ENCODE data around the gene NDUFA11.

The NDUFA11 gene

DNA sequence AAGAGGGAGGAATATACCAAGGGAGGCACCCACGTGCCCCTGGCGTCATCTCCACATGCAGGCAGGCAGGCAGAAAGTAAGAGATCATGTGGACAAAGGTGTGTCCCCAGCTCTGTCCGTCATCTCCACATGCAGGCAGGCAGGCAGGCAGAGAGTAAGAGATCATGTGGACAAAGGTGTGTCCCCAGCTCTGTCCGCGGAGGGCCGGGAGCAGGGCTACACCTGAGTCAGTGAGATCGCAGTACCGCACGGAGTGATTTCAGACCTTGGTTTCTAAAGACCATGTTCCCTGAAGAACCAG lies 32.7 kb upstream of the NDUFA11 start:
- H3K4me3 Mint-ChIP-seq, result no peak overlapping the region
- no peaks in the 10 kb centered on the region for H3K4me1 Mint-ChIP-seq (ENCODE audit: low read depth)
- no peak overlapping the region for H3K27ac Mint-ChIP-seq
- H3K27me3 Mint-ChIP-seq, result no peaks in the 10 kb centered on the region
- no peak for DNase-seq
- H3K36me3 Mint-ChIP-seq (ENCODE audit: low read depth), result peaks cover 93% of the 10 kb centered on the region
- H3K9me3 Mint-ChIP-seq, result no peaks in the 10 kb centered on the region

GRCh38 chr19:5935473-5936291 lies 32.1 kb upstream of the NDUFA11 start:
- H3K36me3 Mint-ChIP-seq (ENCODE audit: low read depth), result peaks cover 94% of the 10 kb centered on the region
- H3K27ac Mint-ChIP-seq, result peak overlapping the region; percentile 40

DNA sequence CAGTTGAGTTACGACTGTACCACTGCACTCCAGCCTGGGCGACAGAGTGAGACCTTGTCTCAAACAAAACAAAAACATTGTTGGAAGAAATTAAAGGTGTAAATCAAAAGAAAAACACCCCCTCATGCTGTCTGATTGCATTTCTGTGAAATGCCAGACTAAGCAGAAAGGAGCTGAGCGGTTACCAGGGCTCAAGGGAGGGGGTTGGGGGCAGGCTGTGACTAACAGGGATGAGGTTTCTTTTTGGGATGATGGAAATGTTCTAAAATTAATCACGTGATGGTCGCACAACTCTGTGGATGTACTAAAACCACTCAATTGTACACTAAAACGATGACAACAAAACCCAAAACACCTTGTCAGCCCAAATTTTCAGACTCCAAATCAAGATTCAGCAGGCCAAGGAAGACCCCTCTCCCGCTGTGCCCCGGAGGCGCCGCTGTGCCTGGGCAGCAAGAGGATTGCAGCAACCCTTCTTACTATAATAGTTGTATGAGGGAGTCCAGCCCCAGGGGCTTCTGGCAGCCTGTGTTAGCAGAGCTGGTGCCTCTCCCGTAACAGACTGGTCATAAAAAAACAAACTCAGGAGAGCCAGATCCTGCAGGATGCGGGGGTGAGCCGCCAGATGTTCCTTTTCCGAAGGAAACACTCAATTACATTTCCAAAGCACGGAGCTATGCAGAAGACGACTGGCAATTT lies 31.3 kb upstream of the NDUFA11 start:
- Mint-ChIP-seq H3K9me3 (no peaks in the 10 kb centered on the region), H3K36me3 (ENCODE audit: low read depth) (peaks cover 94% of the 10 kb centered on the region), H3K4me3 (no peak overlapping the region), H3K27ac (peak overlapping the region; percentile 59), H3K27me3 (no peaks in the 10 kb centered on the region), H3K4me1 (ENCODE audit: low read depth) (no peaks in the 10 kb centered on the region)
- DNase-seq, result no peak

More at GRCh38 chr19:5935473-5936291, 32.1 kb upstream of the NDUFA11 start:
- no peaks in the 10 kb centered on the region for H3K4me1 Mint-ChIP-seq (ENCODE audit: low read depth)
- H3K9me3 Mint-ChIP-seq, result no peaks in the 10 kb centered on the region
- no peak for DNase-seq
- no peaks in the 10 kb centered on the region for H3K27me3 Mint-ChIP-seq
- no peak overlapping the region for H3K4me3 Mint-ChIP-seq

GRCh38 chr19:5934069-5934401 lies 30.4 kb upstream of the NDUFA11 start:
- no peaks in the 10 kb centered on the region for H3K27me3 Mint-ChIP-seq
- H3K27ac Mint-ChIP-seq, result no peak overlapping the region
- H3K4me3 Mint-ChIP-seq, result no peak overlapping the region
- peaks cover 94% of the 10 kb centered on the region for H3K36me3 Mint-ChIP-seq (ENCODE audit: low read depth)
- no peaks in the 10 kb centered on the region for H3K4me1 Mint-ChIP-seq (ENCODE audit: low read depth)
- no peak for DNase-seq
- H3K9me3 Mint-ChIP-seq, result no peaks in the 10 kb centered on the region

GRCh38 chr19:5933391-5934068 lies 29.9 kb upstream of the NDUFA11 start:
- H3K4me3 Mint-ChIP-seq, result no peak overlapping the region
- peaks cover 94% of the 10 kb centered on the region for H3K36me3 Mint-ChIP-seq (ENCODE audit: low read depth)

GRCh38 chr19:5932609-5933262 lies 29.1 kb upstream of the NDUFA11 start:
- H3K36me3 Mint-ChIP-seq (ENCODE audit: low read depth), result peaks cover 94% of the 10 kb centered on the region
- H3K4me1 Mint-ChIP-seq (ENCODE audit: low read depth), result no peaks in the 10 kb centered on the region
- no peaks in the 10 kb centered on the region for H3K9me3 Mint-ChIP-seq

More at GRCh38 chr19:5933391-5934068, 29.9 kb upstream of the NDUFA11 start:
- Mint-ChIP-seq H3K9me3 (no peaks in the 10 kb centered on the region), H3K4me1 (ENCODE audit: low read depth) (no peaks in the 10 kb centered on the region), H3K27me3 (no peaks in the 10 kb centered on the region), H3K27ac (no peak overlapping the region)
- DNase-seq, result no peak

DNA sequence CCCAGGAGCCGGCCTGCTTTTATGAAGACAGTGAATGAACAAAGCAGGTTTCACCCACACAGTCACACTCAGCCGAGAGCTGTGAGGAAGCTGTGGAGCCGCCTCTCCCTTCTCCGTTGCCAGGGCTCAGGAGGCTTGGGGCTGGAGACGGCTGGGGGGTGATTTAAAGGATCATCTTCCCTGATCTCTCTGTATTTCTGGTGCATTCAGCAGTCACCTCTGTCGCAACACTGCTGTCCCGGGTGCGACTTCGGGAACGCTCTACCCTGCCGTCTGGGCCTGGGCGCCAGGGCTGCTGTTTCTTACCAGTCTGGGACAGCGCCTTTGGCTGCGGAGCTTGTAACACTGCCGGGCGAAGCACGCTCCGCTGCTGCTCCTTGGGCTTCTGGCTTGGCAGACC lies 28.6 kb upstream of the NDUFA11 start:
- Mint-ChIP-seq H3K9me3 (no peaks in the 10 kb centered on the region), H3K27ac (no peak overlapping the region), H3K4me1 (ENCODE audit: low read depth) (no peaks in the 10 kb centered on the region), H3K36me3 (ENCODE audit: low read depth) (peaks cover 94% of the 10 kb centered on the region), H3K4me3 (no peak overlapping the region), H3K27me3 (no peaks in the 10 kb centered on the region)
- no peak for DNase-seq

More at GRCh38 chr19:5932609-5933262, 29.1 kb upstream of the NDUFA11 start:
- Mint-ChIP-seq H3K27ac (no peak overlapping the region), H3K27me3 (no peaks in the 10 kb centered on the region), H3K4me3 (no peak overlapping the region)
- no peak for DNase-seq

DNA sequence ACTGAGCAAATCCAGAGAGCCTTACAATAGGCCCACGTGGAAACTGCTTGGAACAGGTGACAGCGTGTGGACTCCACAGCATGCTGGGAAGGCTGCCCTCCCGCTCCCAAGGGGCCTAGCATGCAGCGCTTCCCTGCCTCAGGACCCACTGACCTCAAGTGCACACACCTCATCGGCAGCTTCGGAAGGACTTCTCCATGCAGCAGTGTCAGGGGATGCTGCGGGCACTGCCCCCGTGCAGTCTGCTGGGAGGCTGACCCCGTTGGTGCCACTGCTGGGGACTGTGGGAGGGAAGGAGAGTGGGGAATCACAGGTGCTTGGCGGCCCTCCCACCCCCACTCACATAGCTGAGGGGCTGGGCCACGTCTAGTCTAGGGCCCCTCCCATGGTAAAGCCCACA lies 27.7 kb upstream of the NDUFA11 start:
- Mint-ChIP-seq H3K27me3 (no peaks in the 10 kb centered on the region), H3K27ac (peak overlapping the region; percentile 40), H3K4me3 (no peak overlapping the region), H3K36me3 (ENCODE audit: low read depth) (peaks cover 94% of the 10 kb centered on the region), H3K9me3 (no peaks in the 10 kb centered on the region), H3K4me1 (ENCODE audit: low read depth) (no peaks in the 10 kb centered on the region)
- no peak for DNase-seq

- no peak overlapping the region for H3K4me3 Mint-ChIP-seq
- peaks cover 94% of the 10 kb centered on the region for H3K36me3 Mint-ChIP-seq (ENCODE audit: low read depth)
- H3K27ac Mint-ChIP-seq, result no peak overlapping the region
- no peaks in the 10 kb centered on the region for H3K4me1 Mint-ChIP-seq (ENCODE audit: low read depth)
- no peak for DNase-seq
- no peaks in the 10 kb centered on the region for H3K27me3 Mint-ChIP-seq
- H3K9me3 Mint-ChIP-seq, result no peaks in the 10 kb centered on the region
These were observed 26.0 kb upstream of the NDUFA11 start for GRCh38 chr19:5929625-5930024.

GRCh38 chr19:5929179-5929578 lies 25.6 kb upstream of the NDUFA11 start:
- H3K4me3 Mint-ChIP-seq, result no peak overlapping the region
- no peak overlapping the region for H3K27ac Mint-ChIP-seq
- no peaks in the 10 kb centered on the region for H3K4me1 Mint-ChIP-seq (ENCODE audit: low read depth)
- H3K27me3 Mint-ChIP-seq, result no peaks in the 10 kb centered on the region
- H3K36me3 Mint-ChIP-seq (ENCODE audit: low read depth), result peaks cover 95% of the 10 kb centered on the region
- H3K9me3 Mint-ChIP-seq, result no peaks in the 10 kb centered on the region
- DNase-seq, result no peak

DNA sequence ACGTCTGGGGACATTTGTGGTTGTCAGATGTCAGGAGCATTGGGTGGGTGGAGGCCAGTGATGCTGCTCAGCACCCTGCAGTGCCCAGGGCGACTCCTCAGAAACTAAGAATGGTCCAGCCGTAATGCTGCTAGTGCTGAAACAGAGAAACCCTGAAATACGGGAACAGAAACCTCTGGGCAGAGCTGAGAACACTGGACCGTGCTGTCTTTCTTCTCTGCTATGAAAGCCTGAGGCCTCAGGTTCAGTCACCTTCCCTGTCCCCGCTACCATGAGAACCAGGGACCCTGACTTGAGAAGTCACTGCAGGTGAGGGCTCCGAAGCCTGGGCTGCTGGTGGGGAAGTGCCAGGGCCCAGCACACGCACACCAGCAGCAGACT lies 23.8 kb upstream of the NDUFA11 start:
- Mint-ChIP-seq H3K4me1 (ENCODE audit: low read depth) (no peaks in the 10 kb centered on the region), H3K4me3 (no peak overlapping the region), H3K27ac (peak overlapping the region; percentile 26), H3K9me3 (no peaks in the 10 kb centered on the region), H3K27me3 (no peaks in the 10 kb centered on the region), H3K36me3 (ENCODE audit: low read depth) (peaks cover 99% of the 10 kb centered on the region)
- no peak for DNase-seq

- DNase-seq, result no peak
- Mint-ChIP-seq H3K4me1 (ENCODE audit: low read depth) (no peaks in the 10 kb centered on the region), H3K4me3 (no peak overlapping the region), H3K36me3 (ENCODE audit: low read depth) (peaks cover 99% of the 10 kb centered on the region), H3K27ac (no peak overlapping the region), H3K9me3 (no peaks in the 10 kb centered on the region), H3K27me3 (no peaks in the 10 kb centered on the region)
These were observed 23.3 kb upstream of the NDUFA11 start for GRCh38 chr19:5926641-5927440.

- DNase-seq, result no peak
- no peak overlapping the region for H3K4me3 Mint-ChIP-seq
- H3K36me3 Mint-ChIP-seq (ENCODE audit: low read depth), result peaks cover 99% of the 10 kb centered on the region
These were observed 22.3 kb upstream of the NDUFA11 start for GRCh38 chr19:5925830-5926427.

GRCh38 chr19:5923356-5923755 lies 19.8 kb upstream of the NDUFA11 start:
- DNase-seq, result no peak
- H3K9me3 Mint-ChIP-seq, result no peaks in the 10 kb centered on the region
- H3K27me3 Mint-ChIP-seq, result no peaks in the 10 kb centered on the region
- no peak overlapping the region for H3K4me3 Mint-ChIP-seq
- H3K27ac Mint-ChIP-seq, result peak overlapping the region; percentile 3
- peaks cover 98% of the 10 kb centered on the region for H3K36me3 Mint-ChIP-seq (ENCODE audit: low read depth)
- no peaks in the 10 kb centered on the region for H3K4me1 Mint-ChIP-seq (ENCODE audit: low read depth)

More at GRCh38 chr19:5925830-5926427, 22.3 kb upstream of the NDUFA11 start:
- no peak overlapping the region for H3K27ac Mint-ChIP-seq
- H3K27me3 Mint-ChIP-seq, result no peaks in the 10 kb centered on the region
- H3K9me3 Mint-ChIP-seq, result no peaks in the 10 kb centered on the region
- H3K4me1 Mint-ChIP-seq (ENCODE audit: low read depth), result no peaks in the 10 kb centered on the region
